Stomach smooth muscle (tissue), 2 donors: ENCODE results near the gene RPL18.

Experiments
- H3K27ac ChIP-seq: one replicate; pipeline ENCODE4 v1.7.0; 2013; ENCODE audit warnings: mild to moderate bottlenecking, low read length, inconsistent platforms
- H3K27me3 ChIP-seq, 2 donors: one replicate each; pipeline ENCODE4 v1.7.0; 2013; ENCODE audit warnings: low read length in 2 of 2; ENCODE audit not compliant: insufficient read depth in 2 of 2, control insufficient read depth in 1 of 2
- H3K36me3 ChIP-seq, 2 donors: one replicate each; pipeline ENCODE4 v1.7.0; 2013; ENCODE audit warnings: low read length in 2 of 2; ENCODE audit not compliant: control insufficient read depth in 2 of 2, insufficient read depth in 2 of 2
- H3K4me1 ChIP-seq: one replicate; pipeline ENCODE4 v1.7.0; 2013; ENCODE audit warnings: low read length; ENCODE audit not compliant: control insufficient read depth, insufficient read depth
- H3K4me3 ChIP-seq, 2 donors: one replicate each; pipeline ENCODE4 v1.7.0; 2013; ENCODE audit warnings: low read length in 2 of 2
- H3K9ac ChIP-seq, 2 donors: one replicate each; pipeline ENCODE4 v1.7.0; 2013; ENCODE audit warnings: low read length in 2 of 2, mild to moderate bottlenecking in 1 of 2
- H3K9me3 ChIP-seq, 2 donors: one replicate each; pipeline ENCODE4 v1.7.0; 2013; ENCODE audit warnings: low read length in 2 of 2; ENCODE audit not compliant: control insufficient read depth in 2 of 2
- donor health status: healthy.
- donor health status: Pancreatic carcinoma.

Gene RPL18

DNA sequence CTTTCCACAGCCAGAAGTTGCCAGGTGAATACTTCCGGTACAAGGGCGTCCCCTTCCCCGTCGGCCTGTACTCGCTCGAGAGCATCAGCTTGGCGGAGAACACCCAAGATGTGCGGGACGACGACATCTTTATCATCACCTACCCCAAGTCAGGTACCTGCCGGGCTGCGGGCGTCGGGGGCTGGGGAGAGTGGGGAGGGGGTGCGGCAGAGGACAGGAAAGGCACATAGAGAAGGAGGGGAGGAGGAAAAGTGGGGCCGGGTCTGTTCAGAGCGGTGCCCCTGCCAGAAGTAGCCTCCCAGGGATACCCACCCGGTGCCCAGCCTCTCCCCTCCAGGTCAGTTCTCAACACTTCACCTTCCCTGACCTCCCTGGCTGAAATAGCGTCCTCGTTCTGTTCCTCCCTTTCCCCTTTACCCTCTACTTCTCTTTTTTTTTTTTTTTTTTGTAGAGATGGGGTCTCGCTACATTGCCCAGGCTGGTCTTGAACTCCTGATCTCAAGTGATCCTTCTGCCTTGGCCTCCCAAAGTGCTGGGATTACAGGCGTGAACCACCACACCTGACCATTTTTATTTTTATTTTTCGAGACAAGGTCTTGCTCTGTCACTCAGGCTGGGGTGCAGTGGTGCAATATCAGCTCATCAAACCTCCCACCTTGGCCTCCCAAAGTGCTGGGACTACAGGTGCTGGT, 42.9 kb downstream of the RPL18 start:
- H3K4me3 ChIP-seq: no peak overlapping the region

DNA sequence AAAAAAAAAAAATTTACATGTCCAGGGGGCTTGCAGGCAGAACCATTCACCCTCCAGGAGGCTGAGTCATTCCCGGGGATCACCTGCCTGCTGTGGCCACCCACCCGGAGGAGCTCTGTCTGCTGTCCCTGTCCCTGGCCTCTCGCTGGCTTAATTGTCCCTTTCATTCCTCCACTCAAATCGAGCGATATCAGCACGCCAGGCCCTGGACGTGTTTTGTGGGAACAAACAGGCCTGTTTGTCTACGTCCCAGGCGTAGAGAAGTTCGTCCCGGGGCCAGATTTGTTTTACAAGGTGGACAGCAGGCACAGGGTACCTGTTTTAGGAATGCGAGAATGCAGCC, 45.8 kb downstream of the RPL18 start:
- no peaks in the 10 kb centered on the region for H3K36me3 ChIP-seq
- H3K4me1 ChIP-seq: peaks cover 11% of the 10 kb centered on the region
- no peaks in the 10 kb centered on the region for H3K9me3 ChIP-seq
- H3K27me3 ChIP-seq: no peaks in the 10 kb centered on the region
- H3K9ac ChIP-seq: no peak overlapping the region
- H3K27ac ChIP-seq: no peak overlapping the region
- no peak overlapping the region for H3K4me3 ChIP-seq

More for the DNA sequence above, 42.9 kb downstream of the RPL18 start:
- peaks cover 5% of the 10 kb centered on the region for H3K4me1 ChIP-seq
- no peaks in the 10 kb centered on the region for H3K36me3 ChIP-seq
- H3K27ac ChIP-seq: no peak overlapping the region
- H3K27me3 ChIP-seq: no peaks in the 10 kb centered on the region
- H3K9ac ChIP-seq: no peak overlapping the region
- H3K9me3 ChIP-seq: no peaks in the 10 kb centered on the region

- Histone ChIP-seq H3K4me1 (peaks cover 17% of the 10 kb centered on the region), H3K27ac (no peak overlapping the region), H3K9ac (no peak overlapping the region), H3K27me3 (no peaks in the 10 kb centered on the region), H3K4me3 (no peak overlapping the region), H3K36me3 (no peaks in the 10 kb centered on the region), H3K9me3 (no peaks in the 10 kb centered on the region)
These were observed 47.4 kb downstream of the RPL18 start for GRCh38 chr19:48571378-48572162.

DNA sequence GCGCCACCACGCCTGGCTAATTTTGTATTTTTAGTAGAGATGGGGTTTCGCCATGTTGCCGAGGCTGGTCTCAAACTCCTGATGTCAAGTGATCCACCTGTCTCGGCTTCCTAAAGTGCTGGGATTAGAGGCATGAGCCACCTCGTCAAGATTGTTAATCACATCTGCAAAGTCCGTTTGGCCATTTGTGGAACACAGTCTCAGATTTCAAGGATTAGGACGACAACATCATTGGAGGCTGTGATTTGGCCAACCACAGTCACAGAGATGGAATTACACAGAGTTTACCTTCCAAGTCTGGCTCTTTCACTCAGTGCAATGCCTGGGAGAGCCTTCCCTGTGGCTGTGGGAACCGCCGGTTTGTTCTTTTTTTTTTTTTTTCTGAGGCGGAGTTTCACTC, 49.2 kb downstream of the RPL18 start:
- Histone ChIP-seq H3K27ac (no peak overlapping the region), H3K4me1 (peaks cover 17% of the 10 kb centered on the region), H3K9me3 (no peaks in the 10 kb centered on the region), H3K9ac (no peak overlapping the region), H3K4me3 (no peak overlapping the region), H3K36me3 (no peaks in the 10 kb centered on the region), H3K27me3 (no peaks in the 10 kb centered on the region)

DNA sequence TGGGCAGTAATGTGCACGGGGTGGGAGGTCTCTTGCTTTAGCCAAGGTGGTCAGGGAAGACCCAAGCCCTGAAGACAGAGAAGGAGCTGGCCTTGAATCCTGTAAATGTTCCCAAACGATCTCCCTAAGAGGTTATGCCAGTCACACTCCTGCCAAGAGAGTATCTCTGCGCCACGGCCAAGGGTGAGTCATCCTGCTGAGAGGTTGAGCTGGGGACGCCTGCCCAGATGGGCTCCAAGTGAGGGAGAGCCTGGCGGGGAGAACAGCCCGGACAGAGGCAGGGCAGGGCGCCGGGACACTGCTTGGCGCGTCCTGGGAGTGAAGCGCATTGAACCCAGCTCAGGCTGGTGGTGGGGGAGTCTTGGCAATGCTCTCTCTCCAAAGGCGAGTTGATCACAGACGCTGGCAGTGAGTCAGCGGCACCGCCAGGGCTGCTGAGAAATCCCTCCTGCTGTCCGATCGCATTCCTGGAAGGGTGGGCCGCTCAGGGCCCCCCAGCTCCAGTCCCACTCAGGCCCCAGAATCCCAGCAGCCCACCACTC, 50.6 kb downstream of the RPL18 start:
- H3K36me3 ChIP-seq: no peaks in the 10 kb centered on the region
- peaks cover 12% of the 10 kb centered on the region for H3K4me1 ChIP-seq
- peak overlapping the region; percentile 49 for H3K27ac ChIP-seq
- H3K9ac ChIP-seq: peak overlapping the region; percentile 42 to 63
- no peaks in the 10 kb centered on the region for H3K9me3 ChIP-seq
- H3K27me3 ChIP-seq: no peaks in the 10 kb centered on the region
- H3K4me3 ChIP-seq: peak overlapping the region; percentile 40 to 64
